ENCODE measurements around the gene ZNF365. TPM values are rescaled to one million over a fixed set of nuclear protein-coding genes. Genes with fewer than 3 reads are reported as not detected.
A peak's percentile ranks its signal among the peaks of the same experiment; 100 is the strongest.

ZNF365 gene
- total and polyA plus RNA-seq, 8 donors: 0.27 to 2.9 (median 0.41) TPM

DNA sequence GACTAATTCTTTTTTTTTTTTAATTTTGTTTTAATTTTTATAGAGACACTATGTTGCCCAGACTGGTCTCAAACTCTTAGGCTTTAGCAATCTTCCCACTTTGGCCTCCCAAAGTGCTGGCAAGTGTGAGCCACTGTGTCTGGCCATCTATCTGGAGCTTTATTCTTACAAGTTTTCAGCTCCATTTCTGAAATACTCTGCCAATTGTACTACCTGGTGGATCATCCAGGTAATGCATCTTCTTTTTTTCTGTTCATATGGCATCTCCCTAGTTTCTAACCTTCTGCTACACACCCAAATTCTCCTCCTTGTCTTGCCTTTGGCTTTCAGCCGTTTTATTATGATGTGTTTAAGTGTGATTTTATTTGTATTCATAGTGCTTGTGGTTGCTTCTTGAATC lies 40.2 kb downstream of the ZNF365 start:
- H3K4me3 ChIP-seq: no peak overlapping the region
- intact Hi-C loops (cut with DNase I): no loop called here
- no peaks in the 10 kb centered on the region for H3K4me1 ChIP-seq
- DNase-seq (no peak), ATAC-seq (no peak)
- H3K9me3 ChIP-seq: peaks cover 0 to 7% of the 10 kb centered on the region in 2 donors
- H3K27me3 ChIP-seq: no peaks in the 10 kb centered on the region
- H3K36me3 ChIP-seq: no peaks in the 10 kb centered on the region
- no peak overlapping the region for H3K27ac ChIP-seq
- TF ChIP-seq, protein P1, sequence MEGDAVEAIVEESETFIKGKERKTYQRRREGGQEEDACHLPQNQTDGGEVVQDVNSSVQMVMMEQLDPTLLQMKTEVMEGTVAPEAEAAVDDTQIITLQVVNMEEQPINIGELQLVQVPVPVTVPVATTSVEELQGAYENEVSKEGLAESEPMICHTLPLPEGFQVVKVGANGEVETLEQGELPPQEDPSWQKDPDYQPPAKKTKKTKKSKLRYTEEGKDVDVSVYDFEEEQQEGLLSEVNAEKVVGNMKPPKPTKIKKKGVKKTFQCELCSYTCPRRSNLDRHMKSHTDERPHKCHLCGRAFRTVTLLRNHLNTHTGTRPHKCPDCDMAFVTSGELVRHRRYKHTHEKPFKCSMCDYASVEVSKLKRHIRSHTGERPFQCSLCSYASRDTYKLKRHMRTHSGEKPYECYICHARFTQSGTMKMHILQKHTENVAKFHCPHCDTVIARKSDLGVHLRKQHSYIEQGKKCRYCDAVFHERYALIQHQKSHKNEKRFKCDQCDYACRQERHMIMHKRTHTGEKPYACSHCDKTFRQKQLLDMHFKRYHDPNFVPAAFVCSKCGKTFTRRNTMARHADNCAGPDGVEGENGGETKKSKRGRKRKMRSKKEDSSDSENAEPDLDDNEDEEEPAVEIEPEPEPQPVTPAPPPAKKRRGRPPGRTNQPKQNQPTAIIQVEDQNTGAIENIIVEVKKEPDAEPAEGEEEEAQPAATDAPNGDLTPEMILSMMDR (IDR thresholded peaks at IDR 0.05): no peak

GRCh38 chr10:62422068-62422590 lies 48.0 kb downstream of the ZNF365 start:
- Histone ChIP-seq H3K36me3 (no peaks in the 10 kb centered on the region), H3K9me3 (no peaks in the 10 kb centered on the region), H3K4me1 (no peaks in the 10 kb centered on the region), H3K27ac (no peak overlapping the region), H3K4me3 (no peak overlapping the region), H3K27me3 (no peaks in the 10 kb centered on the region)
- TF ChIP-seq, protein P1 (IDR thresholded peaks at IDR 0.05): no peak
- no peak for ATAC-seq
- no peak for DNase-seq
- intact Hi-C loops (cut with DNase I): no loop called here

GRCh38 chr10:62424026-62424425 lies 49.9 kb downstream of the ZNF365 start:
- no peak for ATAC-seq
- Histone ChIP-seq H3K4me1 (no peaks in the 10 kb centered on the region), H3K27me3 (no peaks in the 10 kb centered on the region), H3K27ac (no peak overlapping the region), H3K9me3 (peaks cover 0 to 3% of the 10 kb centered on the region in 2 donors), H3K4me3 (no peak overlapping the region), H3K36me3 (no peaks in the 10 kb centered on the region)
- DNase-seq: peak in 1 of 4 donors; percentile 5
- TF ChIP-seq, protein P1 (IDR thresholded peaks at IDR 0.05): no peak
- intact Hi-C loops (cut with DNase I): no loop called here

DNA sequence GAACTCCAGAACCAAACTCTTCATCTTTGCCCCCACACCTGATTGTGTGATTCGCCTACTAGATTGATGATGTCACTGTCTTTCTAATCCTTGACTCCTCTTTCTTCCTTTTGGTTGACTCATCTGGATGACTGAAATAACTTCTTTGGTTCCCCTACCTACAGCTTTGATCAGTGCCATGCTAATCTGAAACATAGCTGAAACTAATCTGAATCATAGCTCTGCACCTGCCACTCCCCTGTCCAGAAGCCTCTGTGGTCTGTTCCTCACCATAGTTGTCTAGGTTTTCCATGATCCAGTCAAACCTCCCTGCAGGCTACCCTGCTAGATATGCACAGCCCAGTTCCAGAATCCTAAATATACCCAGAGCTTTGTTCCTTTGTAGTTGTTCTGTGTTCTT lies 51.9 kb downstream of the ZNF365 start:
- H3K4me3 ChIP-seq: no peak overlapping the region
- H3K9me3 ChIP-seq: peaks cover 0 to 3% of the 10 kb centered on the region in 2 donors
- H3K36me3 ChIP-seq: no peaks in the 10 kb centered on the region
- DNase-seq (no peak), ATAC-seq (no peak)
- TF ChIP-seq, protein P1 (IDR thresholded peaks at IDR 0.05): no peak
- intact Hi-C loops (cut with DNase I): no loop called here
- H3K27ac ChIP-seq: no peak overlapping the region
- no peaks in the 10 kb centered on the region for H3K27me3 ChIP-seq
- no peaks in the 10 kb centered on the region for H3K4me1 ChIP-seq

GRCh38 chr10:62426600-62426999 lies 52.4 kb downstream of the ZNF365 start:
- Histone ChIP-seq H3K4me3 (no peak overlapping the region), H3K9me3 (peaks cover 0 to 3% of the 10 kb centered on the region in 2 donors), H3K27me3 (no peaks in the 10 kb centered on the region), H3K36me3 (no peaks in the 10 kb centered on the region), H3K4me1 (no peaks in the 10 kb centered on the region), H3K27ac (no peak overlapping the region)
- intact Hi-C loops (cut with DNase I): no loop called here
- TF ChIP-seq, protein P1 (IDR thresholded peaks at IDR 0.05): no peak
- DNase-seq: no peak
- ATAC-seq: no peak
